Rectal smooth muscle tissue (tissue), 1 donor: ENCODE measurements around the gene PER3.

ENCODE experiments used
- H3K27ac ChIP-seq: one replicate; pipeline ENCODE4 v1.7.0; 2013; ENCODE audit warnings: low read depth, low read length, inconsistent platforms
- H3K27me3 ChIP-seq: one replicate; pipeline ENCODE4 v1.7.0; 2013; ENCODE audit warnings: low read length; ENCODE audit not compliant: control insufficient read depth, insufficient read depth
- H3K36me3 ChIP-seq: one replicate; pipeline ENCODE4 v1.7.0; 2013; ENCODE audit warnings: low read length; ENCODE audit not compliant: control insufficient read depth, insufficient read depth
- H3K4me1 ChIP-seq: one replicate; pipeline ENCODE4 v1.7.0; 2013; ENCODE audit warnings: low read length; ENCODE audit not compliant: control insufficient read depth, insufficient read depth
- H3K4me3 ChIP-seq: one replicate; pipeline ENCODE4 v1.7.0; 2013; ENCODE audit warnings: low read length
- H3K9ac ChIP-seq: one replicate; pipeline ENCODE4 v1.7.0; 2013; ENCODE audit warnings: low read length

The PER3 gene

GRCh38 chr1:7868070-7868780, 84.1 kb downstream of the PER3 start:
- no peaks in the 10 kb centered on the region for H3K36me3 ChIP-seq
- H3K4me1 ChIP-seq: no peaks in the 10 kb centered on the region
- no peak overlapping the region for H3K9ac ChIP-seq
- H3K27me3 ChIP-seq: no peaks in the 10 kb centered on the region
- H3K27ac ChIP-seq: no peak overlapping the region
- no peak overlapping the region for H3K4me3 ChIP-seq

- Histone ChIP-seq H3K9ac (no peak overlapping the region), H3K4me3 (no peak overlapping the region), H3K27ac (no peak overlapping the region), H3K4me1 (no peaks in the 10 kb centered on the region), H3K27me3 (no peaks in the 10 kb centered on the region), H3K36me3 (no peaks in the 10 kb centered on the region)
These were observed 85.2 kb downstream of the PER3 start for GRCh38 chr1:7869136-7869920.

DNA sequence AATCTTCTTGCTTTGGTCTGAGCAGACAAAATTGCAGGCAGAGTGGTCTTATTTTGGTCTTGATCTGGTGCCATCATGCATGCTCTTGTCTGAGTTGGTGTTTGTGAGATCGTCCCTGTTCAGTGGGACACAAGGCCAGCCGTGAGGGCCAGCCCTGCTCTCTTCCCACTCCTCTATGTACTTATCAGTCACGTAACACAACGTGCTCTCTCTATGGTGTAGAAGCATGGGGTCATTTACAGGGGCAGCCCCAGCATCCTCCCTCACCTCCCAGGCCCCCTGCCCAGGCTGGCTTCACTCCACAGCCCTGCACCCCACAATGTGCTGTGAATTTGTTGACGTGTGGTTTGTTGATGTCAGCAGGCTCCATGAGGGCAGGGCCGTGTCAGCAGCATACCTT, 87.0 kb downstream of the PER3 start:
- no peak overlapping the region for H3K9ac ChIP-seq
- no peak overlapping the region for H3K4me3 ChIP-seq
- H3K36me3 ChIP-seq: no peaks in the 10 kb centered on the region
- no peak overlapping the region for H3K27ac ChIP-seq
- H3K27me3 ChIP-seq: no peaks in the 10 kb centered on the region
- no peaks in the 10 kb centered on the region for H3K4me1 ChIP-seq

- H3K27ac ChIP-seq: no peak overlapping the region
- H3K4me3 ChIP-seq: no peak overlapping the region
- H3K36me3 ChIP-seq: no peaks in the 10 kb centered on the region
- H3K27me3 ChIP-seq: no peaks in the 10 kb centered on the region
- no peak overlapping the region for H3K9ac ChIP-seq
- H3K4me1 ChIP-seq: no peaks in the 10 kb centered on the region
These were observed 90.0 kb downstream of the PER3 start for GRCh38 chr1:7873801-7874795.

DNA sequence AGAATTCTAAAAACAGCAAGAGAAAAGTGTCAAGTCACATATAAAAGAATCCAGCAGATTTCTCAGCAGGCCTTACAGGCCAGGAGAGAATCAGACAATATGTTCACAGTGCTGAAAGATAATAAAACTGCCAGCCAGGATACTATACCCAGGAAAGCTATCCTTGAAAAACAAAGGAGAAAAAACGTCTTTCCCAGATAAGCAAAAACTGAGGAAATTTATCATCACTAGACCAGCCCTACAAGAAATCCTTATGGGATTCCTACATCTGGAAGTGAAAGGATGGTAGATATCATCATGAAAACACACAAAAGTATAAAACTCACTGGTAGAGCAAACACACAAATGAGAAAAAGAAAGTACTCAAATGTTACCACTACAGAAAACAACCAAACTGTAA, 93.9 kb downstream of the PER3 start:
- Histone ChIP-seq H3K4me1 (no peaks in the 10 kb centered on the region), H3K36me3 (no peaks in the 10 kb centered on the region), H3K4me3 (no peak overlapping the region), H3K27ac (no peak overlapping the region), H3K27me3 (no peaks in the 10 kb centered on the region), H3K9ac (no peak overlapping the region)

DNA sequence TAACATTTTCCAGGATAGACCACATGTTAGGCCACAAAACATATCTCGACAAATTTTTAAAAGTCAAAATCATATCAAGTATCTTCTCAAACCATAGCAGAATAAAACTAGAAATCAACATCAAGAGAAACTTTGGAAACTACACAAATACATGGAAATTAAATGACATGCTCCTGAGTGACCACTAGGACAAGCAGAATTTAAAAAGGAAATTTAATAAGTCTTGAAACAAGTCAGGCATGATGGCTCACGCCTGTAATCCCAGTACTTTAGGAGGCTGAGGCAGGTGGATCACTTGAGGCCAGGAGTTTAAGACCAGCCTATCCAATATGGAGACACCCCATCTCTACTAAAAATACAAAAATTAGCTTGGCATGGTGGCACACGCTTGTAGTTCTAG, 95.1 kb downstream of the PER3 start:
- no peak overlapping the region for H3K9ac ChIP-seq
- no peaks in the 10 kb centered on the region for H3K36me3 ChIP-seq
- H3K27me3 ChIP-seq: no peaks in the 10 kb centered on the region
- H3K4me3 ChIP-seq: no peak overlapping the region
- no peaks in the 10 kb centered on the region for H3K4me1 ChIP-seq
- H3K27ac ChIP-seq: no peak overlapping the region

- H3K4me3 ChIP-seq: no peak overlapping the region
- no peaks in the 10 kb centered on the region for H3K27me3 ChIP-seq
- H3K4me1 ChIP-seq: no peaks in the 10 kb centered on the region
- H3K27ac ChIP-seq: no peak overlapping the region
- H3K36me3 ChIP-seq: no peaks in the 10 kb centered on the region
- H3K9ac ChIP-seq: no peak overlapping the region
These were observed 100.7 kb downstream of the PER3 start for GRCh38 chr1:7884757-7885156.

GRCh38 chr1:7885513-7886404, 101.7 kb downstream of the PER3 start:
- Histone ChIP-seq H3K4me1 (no peaks in the 10 kb centered on the region), H3K36me3 (no peaks in the 10 kb centered on the region), H3K4me3 (no peak overlapping the region), H3K9ac (no peak overlapping the region), H3K27me3 (no peaks in the 10 kb centered on the region), H3K27ac (no peak overlapping the region)

GRCh38 chr1:7886405-7886745, 102.3 kb downstream of the PER3 start:
- Histone ChIP-seq H3K4me1 (no peaks in the 10 kb centered on the region), H3K27ac (no peak overlapping the region), H3K36me3 (no peaks in the 10 kb centered on the region), H3K27me3 (no peaks in the 10 kb centered on the region), H3K4me3 (no peak overlapping the region), H3K9ac (no peak overlapping the region)

DNA sequence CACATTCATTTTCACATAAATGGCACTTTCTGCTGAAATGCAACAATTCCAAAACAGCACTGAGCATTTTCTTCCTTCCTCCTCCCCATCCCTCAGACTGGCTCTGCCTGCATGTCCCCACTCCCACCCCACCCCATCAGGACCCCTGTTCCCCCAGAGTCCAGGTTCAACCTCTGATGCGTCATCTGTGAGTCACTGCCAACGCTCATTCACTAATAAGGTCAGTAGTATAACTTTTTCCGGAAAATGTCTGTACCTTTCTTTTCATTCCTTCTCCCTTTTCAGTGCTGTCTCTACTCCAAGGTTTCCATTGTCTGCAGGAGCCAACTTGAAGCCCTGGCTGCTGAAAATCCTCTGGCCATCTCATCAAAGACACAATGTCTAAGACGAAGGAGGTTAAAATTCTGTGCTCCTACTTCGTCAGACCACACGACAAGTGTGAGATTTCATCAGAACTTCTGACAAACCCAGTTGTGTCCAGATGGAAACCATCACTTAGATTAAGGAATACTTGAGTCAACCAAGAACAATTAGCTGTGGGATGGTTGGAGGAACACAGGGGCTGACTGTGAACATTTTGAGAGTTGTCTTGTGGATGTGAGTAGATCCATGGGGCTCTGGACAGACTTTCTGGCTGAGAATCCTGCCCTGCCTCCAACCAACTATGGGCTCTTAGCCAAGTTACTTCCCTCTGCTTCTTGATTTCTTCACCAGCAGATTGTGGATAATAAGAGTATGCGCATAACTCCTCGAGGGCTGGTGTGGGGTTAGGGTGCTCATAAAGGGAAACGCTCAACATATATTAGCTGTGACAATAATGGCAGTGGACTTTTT, 104.4 kb downstream of the PER3 start:
- H3K27ac ChIP-seq: no peak overlapping the region
- no peaks in the 10 kb centered on the region for H3K36me3 ChIP-seq
- no peaks in the 10 kb centered on the region for H3K27me3 ChIP-seq
- H3K4me1 ChIP-seq: no peaks in the 10 kb centered on the region
- H3K9ac ChIP-seq: no peak overlapping the region
- no peak overlapping the region for H3K4me3 ChIP-seq

DNA sequence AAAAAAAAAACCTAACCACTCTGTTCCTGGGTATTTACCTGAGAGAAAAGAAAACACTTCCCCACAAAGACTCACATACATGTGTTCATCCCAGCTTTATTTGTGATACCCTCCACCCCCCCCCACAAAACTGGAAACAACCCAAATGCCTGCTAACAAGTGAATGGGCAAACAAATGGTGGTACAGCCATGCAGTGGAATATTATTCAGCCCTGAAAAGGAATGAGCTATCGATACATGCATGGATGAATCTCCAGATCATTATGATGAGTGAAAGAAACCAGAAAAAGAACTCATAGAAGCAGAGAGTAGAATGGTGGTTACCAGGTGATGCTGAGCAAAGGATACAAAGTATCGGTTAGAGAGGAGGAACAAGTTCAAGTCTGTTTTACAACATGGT, 106.8 kb downstream of the PER3 start:
- no peaks in the 10 kb centered on the region for H3K27me3 ChIP-seq
- no peak overlapping the region for H3K27ac ChIP-seq
- H3K4me3 ChIP-seq: no peak overlapping the region
- H3K9ac ChIP-seq: no peak overlapping the region
- no peaks in the 10 kb centered on the region for H3K36me3 ChIP-seq
- H3K4me1 ChIP-seq: no peaks in the 10 kb centered on the region
